SJCRH30 (cell line): Measurements from ENCODE around the gene AKAP12. TPM values are rescaled to one million over a fixed set of nuclear protein-coding genes. Genes with fewer than 3 reads are reported as not detected.

Experiments used
- DNase-seq, 2 experiments: peaks; one replicate each; pipeline ENCODE4 v3.0.0-alpha.2; 2015 to 2020
- H3K27ac ChIP-seq: fragments of 250-450 bp; sonication (Bioruptor Pico); 2 replicates; pipeline ENCODE4 v1.5.1; 2020; ENCODE audit warnings: mild to moderate bottlenecking, moderate library complexity
- H3K27me3 ChIP-seq: fragments of 250-450 bp; sonication (Bioruptor Pico); 2 replicates; pipeline ENCODE4 v1.5.1; 2020; ENCODE audit warnings: mild to moderate bottlenecking, moderate library complexity
- H3K36me3 ChIP-seq: fragments of 250-450 bp; sonication (Bioruptor Pico); 2 replicates; pipeline ENCODE4 v1.5.1; 2020; ENCODE audit warnings: mild to moderate bottlenecking, moderate library complexity
- H3K4me1 ChIP-seq: fragments of 250-450 bp; sonication (Bioruptor Pico); 2 replicates; pipeline ENCODE4 v1.5.1; 2020; ENCODE audit warnings: mild to moderate bottlenecking, moderate library complexity
- H3K4me3 ChIP-seq: fragments of 250-450 bp; sonication (Bioruptor Pico); 2 replicates; pipeline ENCODE4 v1.5.1; 2020; ENCODE audit warnings: mild to moderate bottlenecking, moderate library complexity
- H3K9me3 ChIP-seq: fragments of 250-450 bp; sonication (Bioruptor Pico); replicated peaks from 2 replicates; pipeline ENCODE4 v1.5.1; 2020; ENCODE audit warnings: mild to moderate bottlenecking, moderate library complexity
- total RNA-seq: library from RNA; depleted of rRNA; stranded (reverse); fragments of >200 nt; shearing (Covaris generic); gene quantifications from 2 replicates; pipeline ENCODE4 v1.2.3, GENCODE V29; 2014

AKAP12 gene
- total RNA-seq, 1 experiment from 2014 or later, result 70.8 TPM

DNA sequence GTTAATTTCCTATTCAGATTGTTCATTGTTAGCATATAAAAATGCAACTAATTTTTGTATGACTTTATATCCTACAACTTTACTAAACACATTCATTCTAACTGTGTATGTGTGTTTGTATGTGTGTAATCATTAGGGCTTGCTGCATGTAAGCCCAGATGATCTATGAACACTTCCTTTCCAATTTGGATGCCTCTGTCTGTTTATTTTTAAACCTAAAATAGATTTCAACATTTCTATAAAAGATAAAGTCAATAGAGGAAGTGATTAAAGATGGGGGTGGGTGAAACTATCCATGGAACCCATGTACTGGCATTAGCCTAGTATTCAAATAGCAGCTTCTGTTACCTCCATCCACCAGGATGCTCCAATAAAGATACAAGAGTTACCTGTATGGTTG is 15.7 kb upstream of the AKAP12 start:
- Histone ChIP-seq H3K27ac (no peak overlapping the region), H3K9me3 (no peaks in the 10 kb centered on the region), H3K27me3 (no peaks in the 10 kb centered on the region), H3K4me1 (no peaks in the 10 kb centered on the region), H3K36me3 (no peaks in the 10 kb centered on the region), H3K4me3 (no peak overlapping the region)
- DNase-seq, result no peak

DNA sequence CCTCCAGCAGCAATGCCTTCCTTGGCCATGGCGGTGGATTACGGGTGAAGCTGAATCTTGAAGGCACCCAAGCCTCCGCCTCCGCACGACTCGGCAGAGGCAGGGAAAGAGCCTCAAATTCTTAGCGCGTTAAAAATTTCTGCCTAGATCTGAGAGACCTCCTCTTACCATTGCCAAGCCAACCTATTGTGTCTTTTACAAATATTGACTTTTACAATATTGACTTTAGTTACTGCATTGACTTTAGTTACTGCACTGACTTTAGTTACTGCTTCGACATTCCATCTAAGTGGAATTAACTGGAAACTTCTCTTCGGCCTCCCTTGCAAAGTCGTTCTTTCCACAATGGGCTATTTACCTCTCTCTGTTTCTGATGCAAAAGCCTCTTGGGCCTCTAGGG is 13.8 kb upstream of the AKAP12 start:
- H3K27ac ChIP-seq, result no peak overlapping the region
- DNase-seq, result no peak
- H3K4me1 ChIP-seq, result no peaks in the 10 kb centered on the region

DNA sequence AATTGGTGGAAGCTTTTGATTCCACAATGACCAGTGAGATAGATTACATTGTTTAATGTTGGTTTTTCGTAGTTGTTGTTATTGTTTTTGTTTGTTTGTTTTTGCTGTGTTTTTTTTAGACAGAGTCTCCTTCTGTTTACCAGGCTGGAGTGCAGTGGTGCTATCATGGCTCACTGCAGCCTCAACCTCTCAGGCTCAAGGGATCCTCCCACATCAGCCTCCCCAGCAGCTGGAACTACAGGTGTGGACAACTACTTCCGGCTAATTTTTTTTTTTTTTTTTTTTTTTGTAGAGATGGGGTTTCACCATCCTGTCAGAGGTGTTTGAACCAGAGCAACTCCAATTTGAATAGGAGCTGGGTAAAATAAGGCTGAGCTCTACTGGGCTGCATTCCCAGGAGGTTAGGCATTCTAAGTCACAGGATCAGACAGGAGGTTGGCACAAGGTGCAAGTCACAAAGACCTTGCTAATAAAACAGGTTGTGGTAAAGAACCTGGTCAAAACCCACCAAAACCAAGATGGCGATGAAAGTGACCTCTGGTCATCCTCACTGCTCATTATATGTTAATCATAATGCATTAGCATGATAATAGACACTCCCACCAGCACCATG is 10.9 kb upstream of the AKAP12 start:
- DNase-seq, result no peak
- no peak overlapping the region for H3K27ac ChIP-seq
- no peaks in the 10 kb centered on the region for H3K4me1 ChIP-seq
- H3K36me3 ChIP-seq, result no peaks in the 10 kb centered on the region
- H3K4me3 ChIP-seq, result no peak overlapping the region
- no peaks in the 10 kb centered on the region; the same call in 1 of the 2 replicates for H3K27me3 ChIP-seq
- no peaks in the 10 kb centered on the region for H3K9me3 ChIP-seq

More for the DNA sequence above, 13.8 kb upstream of the AKAP12 start:
- Histone ChIP-seq H3K27me3 (no peaks in the 10 kb centered on the region), H3K36me3 (no peaks in the 10 kb centered on the region), H3K4me3 (no peak overlapping the region), H3K9me3 (no peaks in the 10 kb centered on the region)

DNA sequence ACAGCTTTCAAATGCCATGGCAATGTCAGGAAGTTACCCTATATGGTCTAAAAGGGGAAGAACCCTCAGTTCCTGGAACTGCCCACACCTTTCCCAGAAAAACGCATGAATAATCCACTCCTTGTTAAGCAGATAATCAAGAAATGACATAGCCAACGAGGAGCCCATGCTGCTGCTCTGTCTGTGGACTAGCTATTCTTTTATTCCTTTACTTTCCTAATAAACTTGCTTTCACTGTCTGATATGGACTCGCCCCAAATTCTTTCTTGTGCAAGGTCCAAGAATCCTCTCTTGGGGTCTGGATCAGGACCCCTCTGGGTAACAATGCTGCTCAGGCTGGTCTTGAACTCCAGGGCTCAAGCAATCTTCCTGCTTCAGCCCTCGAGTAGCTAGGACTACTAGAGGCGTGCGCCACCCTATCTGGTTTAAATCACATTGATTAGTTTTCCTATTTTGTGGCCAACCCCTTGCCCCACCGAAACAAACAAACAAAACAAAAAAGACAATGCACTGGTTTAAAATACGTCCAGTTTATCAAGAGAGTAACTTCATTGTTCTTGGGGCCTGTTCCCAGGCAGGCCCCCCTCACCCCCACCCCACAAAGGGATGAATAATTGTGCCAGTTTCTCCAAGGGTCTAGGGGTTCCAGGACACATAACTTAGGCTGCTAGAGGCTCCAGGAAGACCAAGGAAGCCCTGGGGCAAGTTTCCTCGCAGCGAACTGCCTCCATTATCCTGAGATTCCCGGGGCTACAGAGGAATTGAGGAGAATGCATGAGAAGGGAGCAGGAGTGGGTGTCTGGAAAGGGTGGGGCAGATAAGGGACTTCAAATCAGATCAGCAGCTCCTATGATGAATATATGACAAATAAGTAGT is 10.1 kb upstream of the AKAP12 start:
- no peaks in the 10 kb centered on the region; the same call in 1 of the 2 replicates for H3K27me3 ChIP-seq
- H3K4me1 ChIP-seq, result no peaks in the 10 kb centered on the region
- no peaks in the 10 kb centered on the region for H3K9me3 ChIP-seq
- H3K4me3 ChIP-seq, result no peak overlapping the region
- no peak for DNase-seq
- no peaks in the 10 kb centered on the region for H3K36me3 ChIP-seq
- H3K27ac ChIP-seq, result no peak overlapping the region

DNA sequence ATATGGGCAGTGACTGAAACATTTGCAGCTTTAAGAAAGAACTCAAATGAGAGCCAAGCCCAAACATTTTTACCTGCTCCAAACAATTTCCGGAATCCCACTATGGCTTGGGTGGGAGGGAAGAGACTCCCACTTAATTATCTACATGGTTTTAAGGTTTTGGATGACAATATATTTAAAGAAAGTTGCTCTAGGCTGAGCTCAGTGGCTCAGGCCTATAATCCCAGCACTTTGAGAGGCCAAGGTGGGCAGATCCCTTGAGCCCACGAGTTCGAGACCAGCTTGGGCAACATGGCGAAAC is 9.5 kb upstream of the AKAP12 start:
- no peak for DNase-seq
- no peaks in the 10 kb centered on the region for H3K9me3 ChIP-seq
- H3K4me3 ChIP-seq, result no peak overlapping the region
- H3K36me3 ChIP-seq, result no peaks in the 10 kb centered on the region
- H3K4me1 ChIP-seq, result no peaks in the 10 kb centered on the region
- no peak overlapping the region for H3K27ac ChIP-seq
- H3K27me3 ChIP-seq, result no peaks in the 10 kb centered on the region; the same call in 1 of the 2 replicates

DNA sequence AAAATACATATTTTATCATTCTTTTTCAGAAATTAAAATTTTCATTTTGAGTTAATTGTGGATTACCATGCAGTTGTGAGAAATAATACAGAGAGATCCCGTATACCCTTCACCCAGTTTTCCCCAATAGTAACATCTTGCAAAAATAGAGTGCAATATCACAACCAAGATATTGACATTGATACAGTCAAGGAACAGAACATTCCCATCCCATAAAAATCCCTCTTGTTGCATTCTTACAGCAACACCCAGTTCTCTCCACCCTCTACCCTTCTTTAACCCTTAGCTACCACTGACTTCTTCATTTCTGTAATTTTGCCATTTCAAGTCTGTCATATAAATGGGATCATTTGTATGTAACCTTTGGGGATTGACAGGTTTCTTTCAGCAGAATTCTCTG is 6.9 kb upstream of the AKAP12 start:
- DNase-seq, result no peak
- Histone ChIP-seq H3K4me3 (no peak overlapping the region), H3K9me3 (no peaks in the 10 kb centered on the region; the same call in 1 of the 2 replicates), H3K27me3 (no peaks in the 10 kb centered on the region; the same call in 1 of the 2 replicates), H3K27ac (no peak overlapping the region), H3K4me1 (no peaks in the 10 kb centered on the region), H3K36me3 (no peaks in the 10 kb centered on the region)

DNA sequence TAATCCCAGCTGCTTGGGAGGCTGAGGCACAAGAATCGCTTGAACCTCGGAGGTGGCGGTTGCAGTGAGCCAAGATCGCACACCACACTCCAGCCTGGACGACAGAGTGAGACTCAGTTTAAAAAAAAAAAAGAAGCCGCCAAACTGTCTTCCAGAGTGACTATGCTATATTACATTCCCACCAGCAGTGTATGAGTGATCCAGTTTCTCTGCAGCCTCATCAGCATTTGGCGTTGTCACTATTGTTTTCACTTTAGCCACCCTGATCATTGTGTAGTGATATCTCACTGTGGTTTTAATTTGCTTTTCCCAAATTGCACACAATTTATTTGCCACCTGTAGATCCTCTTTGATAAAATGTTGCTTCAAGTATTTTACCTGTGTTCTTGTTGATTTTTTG is 6.0 kb upstream of the AKAP12 start:
- no peak for DNase-seq
- no peak overlapping the region for H3K27ac ChIP-seq

DNA sequence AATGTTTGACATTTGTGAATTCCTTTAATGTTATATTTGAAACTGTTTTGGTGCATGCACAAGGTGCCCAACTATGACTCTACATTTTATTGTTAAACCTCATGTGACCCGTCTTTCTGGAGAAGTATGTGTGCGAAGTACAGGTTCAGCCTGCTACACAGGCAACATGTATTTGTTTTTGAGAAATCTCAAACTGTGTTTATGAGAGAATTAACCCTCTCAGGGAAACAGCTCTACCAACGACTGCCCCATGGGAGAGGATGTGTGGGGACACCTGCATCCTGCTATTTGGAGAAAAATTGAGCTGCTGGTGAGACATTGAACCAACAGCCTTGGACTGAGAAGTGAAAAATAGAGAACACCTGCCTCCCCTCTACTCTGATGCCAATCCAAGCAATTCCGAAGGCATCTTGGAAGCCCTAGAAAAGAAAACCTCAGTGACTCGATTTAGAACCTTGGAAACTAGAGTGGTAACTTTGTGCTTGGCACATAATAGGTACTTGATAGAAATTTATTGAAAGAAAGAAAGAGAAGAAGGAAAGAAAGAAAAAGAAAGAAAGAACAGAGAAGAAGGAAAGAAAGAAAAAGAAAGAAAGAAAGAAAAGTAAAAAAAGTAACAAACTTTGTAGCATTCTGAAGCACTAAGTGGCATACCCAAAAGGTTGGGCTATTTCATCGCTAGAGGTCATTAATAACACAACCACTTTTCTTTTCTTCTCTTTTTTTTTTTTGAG is 2.9 kb upstream of the AKAP12 start:
- Histone ChIP-seq H3K4me1 (peaks cover under 1% of the 10 kb centered on the region; the same call in 1 of the 2 replicates), H3K9me3 (no peaks in the 10 kb centered on the region; the same call in 1 of the 2 replicates), H3K4me3 (no peak overlapping the region), H3K36me3 (no peaks in the 10 kb centered on the region), H3K27me3 (no peaks in the 10 kb centered on the region; the same call in 1 of the 2 replicates), H3K27ac (no peak overlapping the region)
- DNase-seq, result no peak

More for the DNA sequence above, 6.0 kb upstream of the AKAP12 start:
- H3K36me3 ChIP-seq, result no peaks in the 10 kb centered on the region
- no peaks in the 10 kb centered on the region for H3K4me1 ChIP-seq
- H3K27me3 ChIP-seq, result no peaks in the 10 kb centered on the region; the same call in 1 of the 2 replicates
- H3K4me3 ChIP-seq, result no peak overlapping the region
- no peaks in the 10 kb centered on the region; the same call in 1 of the 2 replicates for H3K9me3 ChIP-seq

DNA sequence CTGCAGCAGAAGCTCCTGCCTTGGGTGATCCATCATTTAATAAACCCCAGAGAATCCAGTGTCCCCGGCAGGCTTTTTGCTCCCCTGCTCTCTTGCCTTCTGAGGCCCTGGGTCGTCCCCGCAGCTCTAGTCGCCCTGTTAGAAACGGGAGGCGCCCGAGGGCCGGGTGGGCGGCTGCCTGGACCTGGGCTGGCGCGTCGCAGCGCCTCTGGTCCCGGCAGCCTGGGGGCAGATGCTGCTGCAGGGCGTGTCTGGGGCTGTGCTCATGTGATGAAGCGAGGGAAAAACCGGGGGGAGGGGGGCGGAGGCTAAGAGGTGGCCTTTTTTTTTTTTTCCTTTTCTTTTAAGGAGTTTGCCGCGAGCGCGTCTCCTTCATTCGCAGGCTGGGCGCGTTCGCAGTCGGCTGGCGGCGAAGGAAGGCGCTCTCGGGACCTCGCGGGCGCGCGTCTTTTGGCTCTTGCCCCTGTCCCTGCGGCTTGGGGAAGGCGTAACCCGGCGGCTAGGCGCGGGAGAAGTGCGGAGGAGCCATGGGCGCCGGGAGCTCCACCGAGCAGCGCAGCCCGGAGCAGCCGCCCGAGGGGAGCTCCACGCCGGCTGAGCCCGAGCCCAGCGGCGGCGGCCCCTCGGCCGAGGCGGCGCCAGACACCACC is 394 bp downstream of the AKAP12 start:
- peaks cover 3% of the 10 kb centered on the region; the same call in 1 of the 2 replicates for H3K4me1 ChIP-seq
- H3K27me3 ChIP-seq, result no peaks in the 10 kb centered on the region
- peak; percentile 92 to 93 for DNase-seq
- H3K9me3 ChIP-seq, result no peaks in the 10 kb centered on the region; the same call in 1 of the 2 replicates
- peak overlapping the region; percentile 58 for H3K27ac ChIP-seq
- H3K36me3 ChIP-seq, result no peaks in the 10 kb centered on the region
- H3K4me3 ChIP-seq, result peak overlapping the region; percentile 75

DNA sequence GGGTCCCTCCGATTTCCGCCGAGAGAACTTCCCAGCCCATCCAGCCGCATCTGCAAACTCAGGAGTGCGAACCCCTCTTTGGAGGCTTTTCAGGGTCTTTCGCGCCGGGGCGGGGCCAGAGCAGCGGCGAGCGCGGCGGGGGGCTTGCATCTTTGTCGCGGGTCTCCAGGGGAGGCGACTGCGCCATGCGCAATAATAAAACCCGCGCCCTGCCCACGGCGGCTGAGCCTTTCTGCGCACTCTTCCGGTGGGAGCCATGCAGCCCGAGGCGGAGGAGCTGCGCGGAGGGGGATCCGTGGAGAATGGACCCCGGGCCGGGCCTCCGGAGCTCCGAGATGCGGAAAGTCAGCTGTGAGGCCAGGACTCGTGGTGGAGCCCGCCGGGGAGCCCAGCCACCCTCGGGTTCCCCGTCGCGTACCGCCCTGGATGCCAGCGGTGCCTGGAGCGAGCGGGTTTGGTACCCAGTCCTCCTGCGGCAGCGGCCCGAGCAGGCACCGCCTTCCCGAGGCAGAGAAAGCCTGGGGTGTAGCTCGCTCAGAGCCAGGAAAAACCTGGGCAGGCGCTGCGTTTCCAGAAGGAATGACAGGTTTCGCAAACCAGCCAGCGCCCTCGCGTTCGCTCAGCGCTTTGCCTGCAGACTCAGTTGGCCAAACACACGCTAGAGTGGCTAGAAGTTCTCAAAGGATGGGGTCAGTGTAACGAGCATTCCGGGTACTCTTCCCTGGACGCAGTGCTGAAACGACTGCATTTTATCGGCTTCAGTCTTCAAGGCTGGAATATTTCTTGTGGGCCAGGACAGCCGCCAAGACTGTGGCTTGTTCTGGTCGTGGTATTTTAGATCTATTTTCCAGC is 1.2 kb downstream of the AKAP12 start:
- Histone ChIP-seq H3K36me3 (no peaks in the 10 kb centered on the region), H3K27me3 (no peaks in the 10 kb centered on the region), H3K4me1 (peaks cover 3% of the 10 kb centered on the region; the same call in 1 of the 2 replicates), H3K4me3 (peak overlapping the region; percentile 75), H3K27ac (peak overlapping the region; percentile 5; the same call in 1 of the 2 replicates), H3K9me3 (no peaks in the 10 kb centered on the region)
- DNase-seq, result peak; percentile 71 to 77

DNA sequence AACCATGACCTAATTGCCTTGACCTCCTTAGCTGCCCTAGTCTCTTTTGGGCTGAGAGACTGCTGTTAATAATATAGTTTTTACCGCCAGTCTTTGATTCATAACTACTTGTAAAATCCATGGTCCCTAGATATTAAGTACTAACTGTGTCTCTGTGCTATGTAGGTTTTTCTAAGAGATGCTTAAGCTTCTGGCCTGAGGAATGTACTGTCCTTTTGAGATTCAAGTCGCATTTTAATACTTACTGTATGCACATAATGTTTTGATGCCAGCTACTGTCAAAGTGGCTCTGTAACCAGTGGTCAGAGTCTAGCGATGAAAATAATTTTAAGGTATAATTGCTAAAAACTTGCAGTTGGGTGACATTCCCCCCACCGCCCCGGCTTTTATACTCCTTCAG is 2.1 kb downstream of the AKAP12 start:
- DNase-seq, result no peak
- Histone ChIP-seq H3K36me3 (no peaks in the 10 kb centered on the region), H3K9me3 (no peaks in the 10 kb centered on the region), H3K4me1 (peaks cover 3% of the 10 kb centered on the region; the same call in 1 of the 2 replicates), H3K4me3 (peak overlapping the region; percentile 75), H3K27ac (no peak overlapping the region), H3K27me3 (no peaks in the 10 kb centered on the region)

DNA sequence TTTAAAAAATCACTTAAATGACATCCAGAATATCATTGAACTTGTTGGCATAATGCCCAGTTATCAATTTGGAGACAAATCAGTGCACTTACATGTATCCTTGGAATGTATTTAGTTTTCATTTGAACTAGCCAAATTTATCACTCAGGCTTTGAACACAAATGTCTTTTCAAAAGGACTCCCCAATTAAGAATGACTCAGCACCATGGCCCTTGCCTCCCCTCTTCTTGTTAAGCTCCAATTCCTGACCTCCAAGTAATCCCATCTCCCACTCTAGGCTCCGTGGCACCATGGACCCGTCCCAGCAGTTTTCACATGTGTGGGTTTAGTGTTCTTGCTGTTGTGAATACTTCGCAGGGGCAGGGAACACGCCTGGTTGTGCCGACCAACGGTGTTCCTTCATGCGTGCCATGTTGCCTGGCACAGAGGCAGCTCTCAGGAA is 2.7 kb downstream of the AKAP12 start:
- Histone ChIP-seq H3K27me3 (no peaks in the 10 kb centered on the region), H3K36me3 (no peaks in the 10 kb centered on the region), H3K4me1 (peaks cover 3% of the 10 kb centered on the region; the same call in 1 of the 2 replicates), H3K9me3 (no peaks in the 10 kb centered on the region), H3K4me3 (no peak overlapping the region), H3K27ac (no peak overlapping the region)
- peak in 1 of 2 experiments; percentile 23 for DNase-seq

DNA sequence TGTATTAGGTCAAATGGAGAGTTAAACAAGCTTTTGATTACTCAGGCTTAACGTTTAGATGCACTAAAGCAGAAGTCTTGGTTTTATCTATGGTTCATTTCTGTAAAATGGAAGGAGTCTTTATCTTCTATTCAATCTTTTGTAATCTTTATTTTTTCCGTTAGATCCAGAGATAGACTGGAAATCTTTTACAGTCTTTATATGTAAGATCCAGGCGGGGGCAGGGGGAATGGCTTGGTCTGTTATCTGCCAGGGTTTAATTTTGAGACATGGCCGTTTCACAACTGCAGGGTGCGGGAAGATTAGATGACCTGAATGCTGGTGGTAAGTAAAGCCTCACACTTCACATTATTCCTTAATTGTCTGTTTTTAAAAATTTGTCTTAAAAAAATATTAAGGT is 3.7 kb downstream of the AKAP12 start:
- DNase-seq, result no peak
- no peaks in the 10 kb centered on the region for H3K27me3 ChIP-seq
- no peaks in the 10 kb centered on the region for H3K36me3 ChIP-seq
- peaks cover 3% of the 10 kb centered on the region; the same call in 1 of the 2 replicates for H3K4me1 ChIP-seq
- H3K9me3 ChIP-seq, result no peaks in the 10 kb centered on the region
- no peak overlapping the region for H3K4me3 ChIP-seq
- H3K27ac ChIP-seq, result no peak overlapping the region
